SK-N-MC (cell line): ENCODE results near the gene FETUB.
"Not testable (repeated sequence)": the region's sequence is repeated elsewhere in the genome, so short reads cannot be mapped to it uniquely, and the experiment has no call there.

Experiments used
- DNase-seq: peaks from one replicate; pipeline ENCODE4 v3.0.0-alpha.2; 2011; ENCODE audit warnings: low read depth, low spot score
- H3K27ac ChIP-seq: fragments of 200-600 bp; sonication (generic); 2 replicates; pipeline ENCODE4 v1.5.1; 2016; ENCODE audit warnings: mixed run types
- H3K36me3 ChIP-seq: fragments of 200-600 bp; sonication (generic); 2 replicates; pipeline ENCODE4 v1.6.1; 2017; ENCODE audit warnings: antibody characterized with exemption, low read length, mixed read lengths; ENCODE audit not compliant: insufficient read depth
- H3K4me3 ChIP-seq: fragments of 200-600 bp; sonication (generic); 2 replicates; pipeline ENCODE4 v1.5.1; 2016
- H3K9ac ChIP-seq: fragments of 200-600 bp; sonication (generic); 2 replicates; pipeline ENCODE4 v1.8.0; 2017; ENCODE audit warnings: mixed run types, mixed read lengths; ENCODE audit not compliant: insufficient read length
- H3K9me3 ChIP-seq: fragments of 200-600 bp; sonication (generic); 2 replicates; pipeline ENCODE4 v1.6.1; 2017; ENCODE audit warnings: low read depth, mild to moderate bottlenecking, antibody characterized with exemption, low read length, moderate library complexity, mixed read lengths
- EZH2 ChIP-seq: fragments of 200-600 bp; sonication (generic); IDR thresholded peaks from one replicate; pipeline ENCODE4 v1.6.1; 2017; ENCODE audit warnings: antibody characterized with exemption
- FOXP2 ChIP-seq: optimal IDR thresholded peaks from 2 replicates; pipeline ENCODE3; 2011; ENCODE audit warnings: mild to moderate bottlenecking, moderate library complexity; ENCODE audit not compliant: insufficient read depth; ENCODE audit errors: extremely low read length, control extremely low read depth
- POLR2AphosphoS5 ChIP-seq: IDR thresholded peaks from 2 replicates; pipeline ENCODE4 v1.6.1; 2012; ENCODE audit warnings: mild to moderate bottlenecking, low read depth, low read length, borderline replicate concordance

Gene FETUB

DNA sequence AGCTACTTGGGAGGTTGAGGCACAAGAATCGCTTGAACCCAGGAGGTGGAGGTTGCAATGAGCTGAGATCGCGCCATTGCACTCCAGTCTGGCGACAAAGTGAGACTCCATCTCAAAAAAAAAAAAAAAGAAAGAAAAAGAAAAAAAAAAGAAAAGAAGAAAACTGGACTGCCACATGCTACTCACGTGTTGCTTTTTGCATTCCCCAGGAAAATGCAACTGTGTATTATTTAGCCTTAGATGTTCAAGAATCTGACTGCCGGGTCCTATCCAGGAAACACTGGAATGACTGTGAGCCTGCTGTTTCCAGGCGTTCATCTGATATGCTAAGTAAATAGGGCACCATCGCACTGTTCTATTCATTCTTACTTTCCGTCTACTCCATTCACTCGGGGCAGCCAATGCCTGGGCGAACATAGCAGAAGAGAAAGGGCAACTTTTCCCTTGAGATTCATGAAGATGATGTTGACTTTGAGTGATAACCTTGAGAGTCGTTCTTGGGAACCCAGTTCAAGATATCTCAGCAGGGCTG is 47.0 kb downstream of the FETUB start:
- H3K9ac ChIP-seq = no peak overlapping the region
- DNase-seq = no peak
- no peaks in the 10 kb centered on the region for H3K36me3 ChIP-seq
- TF ChIP-seq FOXP2 (no peak), EZH2 (no peak), POLR2AphosphoS5 (no peak)
- H3K9me3 ChIP-seq = no peaks in the 10 kb centered on the region
- no peak overlapping the region for H3K27ac ChIP-seq
- no peak overlapping the region for H3K4me3 ChIP-seq

DNA sequence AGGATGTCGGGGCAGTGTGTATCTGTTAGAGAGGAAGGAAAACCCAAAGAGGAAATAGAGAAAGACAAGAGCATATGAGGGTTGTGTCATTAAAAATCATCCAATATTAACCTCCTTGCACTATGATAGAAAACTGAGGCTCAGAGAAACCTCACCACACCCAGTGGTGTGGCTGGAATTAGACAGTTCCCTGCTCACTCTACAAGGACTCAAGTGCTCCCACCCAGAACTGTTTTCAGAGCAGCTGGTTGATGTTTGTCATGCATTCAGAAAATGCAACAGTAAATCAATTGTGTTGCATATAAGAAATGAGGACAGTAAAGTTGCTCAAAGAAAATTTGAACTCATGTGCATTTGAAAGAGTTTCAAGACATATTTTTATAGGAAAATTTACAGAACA is 50.1 kb downstream of the FETUB start:
- H3K4me3 ChIP-seq, H3K9me3 ChIP-seq, DNase-seq, H3K9ac ChIP-seq, H3K27ac ChIP-seq, H3K36me3 ChIP-seq: not testable (repeated sequence)

DNA sequence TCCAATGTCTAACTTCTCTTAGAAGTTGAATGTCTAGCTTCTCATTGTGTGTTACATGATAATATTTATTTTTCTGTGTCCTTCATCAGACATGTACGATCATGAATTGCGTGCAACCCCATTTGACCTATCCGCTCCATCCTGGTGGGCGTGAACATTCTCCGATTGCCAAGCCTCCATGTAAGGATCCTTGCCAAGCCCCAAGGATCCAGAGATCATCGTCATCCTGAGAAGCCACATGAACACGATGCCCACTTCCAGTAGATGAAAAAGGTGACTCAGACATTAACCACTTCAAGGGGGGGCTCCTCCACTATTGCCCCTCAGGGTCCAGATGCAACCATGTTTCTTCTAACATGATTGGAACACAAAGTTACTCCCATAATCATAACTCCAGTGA is 51.5 kb downstream of the FETUB start:
- Histone ChIP-seq H3K27ac (no peak overlapping the region), H3K36me3 (no peaks in the 10 kb centered on the region), H3K9ac (no peak overlapping the region), H3K9me3 (no peaks in the 10 kb centered on the region), H3K4me3 (no peak overlapping the region)
- DNase-seq = no peak
- TF ChIP-seq FOXP2 = no peak
- TF ChIP-seq POLR2AphosphoS5 = no peak
- no peak for TF ChIP-seq EZH2

DNA sequence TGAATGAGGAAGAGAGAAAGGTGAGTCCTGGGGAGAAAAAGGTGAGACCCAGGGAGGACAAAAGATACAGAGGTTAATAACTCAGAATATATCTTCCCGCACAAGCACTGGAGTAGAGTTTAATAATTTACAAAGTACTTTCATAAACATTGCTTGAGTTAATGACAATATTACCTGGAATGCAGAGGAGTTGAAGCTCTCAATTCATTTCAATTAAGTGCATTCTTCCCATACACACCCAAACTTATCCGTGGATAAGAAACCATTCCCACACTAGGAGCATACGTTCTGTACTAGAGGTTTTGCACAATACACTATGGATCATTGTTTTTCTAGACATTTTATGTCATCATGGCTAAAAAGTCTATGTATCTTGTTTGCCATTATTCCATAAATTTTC is 53.6 kb downstream of the FETUB start:
- TF ChIP-seq EZH2 = no peak
- no peak for TF ChIP-seq POLR2AphosphoS5
- no peak for TF ChIP-seq FOXP2
- DNase-seq = no peak

DNA sequence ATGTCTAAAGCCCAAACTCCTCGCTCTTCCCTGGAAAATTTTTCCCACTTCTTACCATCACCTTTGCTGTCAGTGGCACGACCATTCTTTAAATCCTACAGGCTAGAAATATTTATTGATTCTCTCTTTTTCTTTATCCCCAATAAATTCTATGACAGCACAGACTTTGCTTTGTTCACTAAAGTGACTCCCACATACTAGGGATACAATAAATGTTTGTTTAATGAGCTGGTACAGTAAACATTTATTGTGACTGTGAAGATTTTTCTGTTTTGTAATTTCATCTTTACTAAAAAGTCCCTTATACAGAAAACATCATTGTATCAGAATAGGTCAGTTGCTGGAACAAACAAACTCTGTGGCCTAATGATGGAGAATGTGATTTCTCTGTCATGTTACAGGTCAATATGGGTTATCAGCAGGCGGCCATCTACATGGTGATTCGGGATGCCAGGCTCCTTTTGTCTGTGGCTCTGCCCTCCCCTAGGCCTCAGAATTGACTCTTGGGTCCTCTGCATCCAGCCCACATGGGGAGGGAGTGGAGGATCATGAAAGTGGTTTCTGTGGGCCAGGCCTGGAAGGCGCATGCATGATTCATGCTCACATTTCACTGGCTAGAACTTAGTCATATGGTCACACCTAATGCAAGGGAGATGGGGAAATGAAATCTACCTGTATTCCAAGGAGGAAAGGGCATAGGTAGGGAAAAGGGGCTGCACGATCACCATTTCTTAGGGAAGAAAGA is 54.3 kb downstream of the FETUB start:
- H3K9me3 ChIP-seq = no peaks in the 10 kb centered on the region
- no peak overlapping the region for H3K27ac ChIP-seq
- no peak for TF ChIP-seq EZH2
- no peak for TF ChIP-seq FOXP2
- no peak for TF ChIP-seq POLR2AphosphoS5
- H3K9ac ChIP-seq = no peak overlapping the region
- H3K4me3 ChIP-seq = no peak overlapping the region
- DNase-seq = no peak
- H3K36me3 ChIP-seq = no peaks in the 10 kb centered on the region

More for the DNA sequence above, 53.6 kb downstream of the FETUB start:
- Histone ChIP-seq H3K9me3 (no peaks in the 10 kb centered on the region), H3K4me3 (no peak overlapping the region), H3K9ac (no peak overlapping the region), H3K27ac (no peak overlapping the region), H3K36me3 (no peaks in the 10 kb centered on the region)

DNA sequence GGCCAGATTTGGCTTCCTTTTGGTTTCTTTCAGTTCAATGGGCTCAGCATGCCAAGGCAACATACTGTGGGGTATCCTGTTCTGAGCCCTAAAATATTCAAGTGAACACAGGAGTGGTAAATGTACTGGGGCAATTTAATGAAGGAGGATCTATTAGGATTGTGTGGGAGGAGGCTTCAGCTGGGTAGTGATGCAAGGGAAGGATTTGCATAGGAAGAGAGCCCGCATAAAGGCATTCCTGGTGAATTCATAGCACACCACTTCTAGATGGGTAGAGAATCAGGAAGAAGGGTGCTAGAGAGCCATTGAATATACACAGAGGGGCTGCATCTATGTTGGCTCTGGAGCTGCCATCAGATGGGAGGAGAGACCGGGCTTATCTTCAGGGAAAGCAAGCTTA is 56.3 kb downstream of the FETUB start:
- no peak for DNase-seq
- no peak overlapping the region for H3K9ac ChIP-seq
- H3K36me3 ChIP-seq = no peaks in the 10 kb centered on the region
- TF ChIP-seq EZH2 = no peak
- TF ChIP-seq POLR2AphosphoS5 = no peak
- no peak for TF ChIP-seq FOXP2
- H3K27ac ChIP-seq = no peak overlapping the region
- H3K9me3 ChIP-seq = no peaks in the 10 kb centered on the region
- no peak overlapping the region for H3K4me3 ChIP-seq

DNA sequence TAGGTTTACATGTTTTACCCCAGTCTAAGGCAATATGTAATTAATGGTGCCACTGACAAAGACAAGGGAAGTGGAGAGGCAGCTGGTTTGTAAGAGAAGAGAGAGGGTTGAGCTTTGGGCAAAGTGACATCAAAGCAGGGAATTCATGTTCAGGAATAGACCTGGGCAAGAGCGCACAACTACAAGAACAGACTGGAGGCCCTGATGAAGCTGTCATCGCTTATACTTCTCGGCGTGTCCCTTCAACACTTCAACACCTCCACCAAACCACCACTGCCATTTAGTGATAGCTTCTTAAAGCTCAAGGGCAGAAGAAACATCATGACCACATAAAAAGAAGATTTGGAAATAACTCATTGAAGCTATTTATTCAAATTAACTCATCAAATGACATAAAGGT is 57.3 kb downstream of the FETUB start:
- Histone ChIP-seq H3K4me3 (no peak overlapping the region), H3K9me3 (no peaks in the 10 kb centered on the region), H3K27ac (no peak overlapping the region), H3K9ac (no peak overlapping the region), H3K36me3 (no peaks in the 10 kb centered on the region)
- TF ChIP-seq POLR2AphosphoS5 (no peak), EZH2 (no peak), FOXP2 (no peak)
- no peak for DNase-seq

DNA sequence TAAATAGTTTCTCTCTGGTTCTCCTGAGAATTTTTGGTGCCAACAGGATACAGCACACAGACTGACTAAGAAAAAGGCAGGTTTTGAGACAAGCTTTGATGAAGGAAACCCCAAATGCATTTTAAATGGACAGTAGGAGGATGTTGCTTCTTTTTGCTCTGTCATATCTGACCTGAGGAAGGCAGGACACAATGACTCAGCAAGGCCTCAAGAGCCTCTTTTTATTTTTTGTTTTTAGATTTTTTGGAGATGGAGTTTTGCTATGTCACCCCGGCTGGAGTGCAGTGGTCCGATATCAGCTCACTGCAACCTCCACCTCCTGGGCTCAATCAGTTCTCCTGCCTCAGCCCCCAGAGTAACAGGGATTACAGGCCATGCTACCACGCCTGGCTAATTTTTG is 60.1 kb downstream of the FETUB start:
- Histone ChIP-seq H3K36me3 (no peaks in the 10 kb centered on the region), H3K9me3 (no peaks in the 10 kb centered on the region), H3K4me3 (no peak overlapping the region), H3K9ac (no peak overlapping the region), H3K27ac (no peak overlapping the region)
- no peak for DNase-seq
- TF ChIP-seq EZH2 (no peak), FOXP2 (no peak), POLR2AphosphoS5 (no peak)

DNA sequence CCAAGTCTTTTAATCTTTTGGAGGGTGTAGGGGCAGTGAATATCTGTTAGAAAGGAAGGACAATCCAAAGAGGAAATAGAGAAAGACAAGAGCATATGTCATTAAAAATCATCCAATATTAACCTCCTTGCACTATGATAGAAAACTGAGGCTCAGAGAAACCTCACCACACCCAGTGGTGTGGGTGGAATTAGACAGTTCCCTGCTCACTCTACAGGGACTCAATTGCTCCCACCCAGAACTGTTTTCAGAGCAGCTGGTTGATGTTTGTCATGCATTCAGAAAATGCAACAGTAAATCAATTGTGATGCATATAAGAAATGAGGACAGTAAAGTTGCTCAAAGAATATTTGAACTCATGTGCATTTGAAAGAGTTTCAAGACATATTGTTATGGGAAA is 62.3 kb downstream of the FETUB start:
- H3K36me3 ChIP-seq, DNase-seq, H3K9ac ChIP-seq: not testable (repeated sequence)

More for the DNA sequence above, 62.3 kb downstream of the FETUB start:
- not testable (repeated sequence) for H3K9me3 ChIP-seq, H3K27ac ChIP-seq, H3K4me3 ChIP-seq
